H1 (cell line): ENCODE results near the gene PTPRE.

Source experiments
- ATF3 ChIP-seq: IDR thresholded peaks from 2 replicates; pipeline ENCODE4 v1.6.1; 2011; ENCODE audit warnings: low read depth, mild to moderate bottlenecking, low read length; ENCODE audit not compliant: insufficient read depth
- EGR1 ChIP-seq: IDR thresholded peaks from 2 replicates; pipeline ENCODE4 v1.6.1; 2011; ENCODE audit warnings: low read depth, low read length, borderline replicate concordance
- KDM5A ChIP-seq: fragments of 200-600 bp; IDR thresholded peaks from 2 replicates; pipeline ENCODE4 v1.7.1; 2012; ENCODE audit warnings: mild to moderate bottlenecking, low read length, inconsistent platforms, mixed read lengths
- POLR2A ChIP-seq, 2 experiments: IDR thresholded peaks; 1 replicate in 1 of 2; 2 replicates in 1 of 2; pipeline ENCODE4 v1.6.1; 2011; ENCODE audit warnings: low read depth in 2 of 2, low read length in 2 of 2, mild to moderate bottlenecking in 2 of 2; ENCODE audit errors: control extremely low read depth in 1 of 2
- TF ChIP-seq, protein P1 (sequence below), 3 experiments: IDR thresholded peaks; 1 replicate in 2 of 3; 2 replicates in 1 of 3; pipeline versions ENCODE4 v1.5.1 to v1.6.1; 2011; ENCODE audit warnings: low read length in 3 of 3, mild to moderate bottlenecking in 3 of 3, inconsistent platforms in 2 of 3, low read depth in 1 of 3, moderate library complexity in 1 of 3; ENCODE audit not compliant: insufficient read depth in 1 of 3; ENCODE audit errors: control extremely low read depth in 1 of 3

DNA sequence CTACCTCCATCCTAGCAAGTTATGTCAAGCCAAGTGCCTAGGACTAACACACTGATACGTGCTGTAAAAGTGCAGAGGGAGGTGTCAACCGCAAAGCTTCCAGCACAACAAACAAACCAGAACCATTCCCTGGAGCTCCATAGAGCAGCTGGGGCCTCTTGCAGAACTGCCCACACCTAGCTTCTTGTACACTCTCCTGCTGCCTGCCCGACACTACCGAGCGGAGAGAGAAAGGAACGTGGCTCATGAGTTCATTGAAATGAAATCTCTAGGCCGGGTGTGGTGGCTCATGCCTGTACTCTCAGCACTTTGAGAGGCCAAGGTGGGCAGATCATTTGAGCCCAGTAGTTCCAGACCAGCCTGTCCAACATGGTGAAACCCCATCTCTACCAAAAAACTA lies 145.8 kb downstream of the PTPRE start:
- no peak for TF ChIP-seq KDM5A
- TF ChIP-seq EGR1, result no peak
- TF ChIP-seq POLR2A (IDR thresholded peaks at IDR 0.05; ENCODE audit: control extremely low read depth in 1 of 2, low read depth in 2 of 2, low read length in 2 of 2), result no peak
- TF ChIP-seq ATF3, result no peak
- TF ChIP-seq, protein P1, sequence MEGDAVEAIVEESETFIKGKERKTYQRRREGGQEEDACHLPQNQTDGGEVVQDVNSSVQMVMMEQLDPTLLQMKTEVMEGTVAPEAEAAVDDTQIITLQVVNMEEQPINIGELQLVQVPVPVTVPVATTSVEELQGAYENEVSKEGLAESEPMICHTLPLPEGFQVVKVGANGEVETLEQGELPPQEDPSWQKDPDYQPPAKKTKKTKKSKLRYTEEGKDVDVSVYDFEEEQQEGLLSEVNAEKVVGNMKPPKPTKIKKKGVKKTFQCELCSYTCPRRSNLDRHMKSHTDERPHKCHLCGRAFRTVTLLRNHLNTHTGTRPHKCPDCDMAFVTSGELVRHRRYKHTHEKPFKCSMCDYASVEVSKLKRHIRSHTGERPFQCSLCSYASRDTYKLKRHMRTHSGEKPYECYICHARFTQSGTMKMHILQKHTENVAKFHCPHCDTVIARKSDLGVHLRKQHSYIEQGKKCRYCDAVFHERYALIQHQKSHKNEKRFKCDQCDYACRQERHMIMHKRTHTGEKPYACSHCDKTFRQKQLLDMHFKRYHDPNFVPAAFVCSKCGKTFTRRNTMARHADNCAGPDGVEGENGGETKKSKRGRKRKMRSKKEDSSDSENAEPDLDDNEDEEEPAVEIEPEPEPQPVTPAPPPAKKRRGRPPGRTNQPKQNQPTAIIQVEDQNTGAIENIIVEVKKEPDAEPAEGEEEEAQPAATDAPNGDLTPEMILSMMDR (IDR thresholded peaks at IDR 0.05; ENCODE audit: control extremely low read depth in 1 of 3, insufficient read depth in 1 of 3, low read depth in 1 of 3, low read length in 3 of 3), result no peak
